GM21737 (cell line): Measurements from ENCODE around the gene CLTCL1.

Source experiments
- ATAC-seq: cut with Tn5 transposase; IDR thresholded peaks from one replicate; pipeline ENCODE4 v1.9.1; 2021; ENCODE audit warnings: mild to moderate bottlenecking, moderate library complexity; ENCODE audit not compliant: unreplicated experiment

Gene CLTCL1

DNA sequence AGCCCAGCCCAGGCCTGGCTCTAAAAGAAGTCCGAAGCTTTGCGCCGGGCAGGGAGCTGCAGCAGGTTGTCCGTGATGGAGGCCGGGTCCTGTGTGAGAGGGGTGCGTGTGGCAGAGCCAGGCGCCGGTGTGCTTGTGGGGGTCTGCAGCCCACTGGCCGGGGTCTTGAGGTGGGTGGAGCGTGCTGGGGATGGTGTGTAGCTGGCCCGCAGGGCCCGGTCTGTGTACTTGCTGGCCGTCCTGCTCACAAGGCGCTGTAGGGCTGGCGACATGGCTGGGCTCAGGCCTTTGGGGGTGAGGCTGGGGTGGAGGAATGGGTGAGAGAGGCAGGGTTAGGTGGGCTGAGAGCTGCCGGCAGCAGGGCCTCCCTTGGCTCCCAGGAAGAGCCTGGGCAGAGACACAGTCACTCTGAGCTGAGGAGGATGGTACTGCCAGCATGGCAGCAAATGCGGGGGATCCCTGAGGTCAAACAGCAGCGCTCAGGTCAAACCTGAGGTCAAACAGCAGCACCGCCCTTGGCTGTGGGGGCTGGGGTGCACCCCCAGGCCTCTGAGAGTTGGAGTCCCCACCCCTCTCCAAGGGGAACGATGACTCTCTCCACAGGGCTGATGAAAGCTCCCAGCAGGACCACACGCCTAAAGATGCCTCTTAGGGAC is 157.2 kb downstream of the CLTCL1 start:
- ATAC-seq = no peak

DNA sequence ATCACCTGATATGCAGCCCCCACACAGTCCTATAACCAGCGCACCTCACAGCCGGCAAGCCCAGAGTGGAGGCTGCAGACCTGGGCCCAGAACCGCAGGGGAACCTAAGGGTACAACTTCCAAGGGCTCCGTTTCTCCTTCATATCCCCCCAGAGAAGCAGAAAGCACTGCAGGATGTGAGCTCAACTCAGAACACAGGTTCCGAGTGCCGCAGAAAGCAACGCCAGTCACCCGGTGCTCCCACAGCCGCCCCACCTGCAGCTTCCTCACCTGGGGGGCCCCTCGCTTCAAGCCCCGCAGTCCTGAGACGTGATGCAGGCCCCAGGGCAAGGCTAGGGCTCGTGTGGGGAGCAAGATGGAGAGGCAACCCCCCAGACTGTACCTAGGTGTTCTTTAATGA is 158.0 kb downstream of the CLTCL1 start:
- no peak for ATAC-seq

GRCh38 chr22:19132693-19133400 is 158.7 kb downstream of the CLTCL1 start:
- ATAC-seq = no peak

DNA sequence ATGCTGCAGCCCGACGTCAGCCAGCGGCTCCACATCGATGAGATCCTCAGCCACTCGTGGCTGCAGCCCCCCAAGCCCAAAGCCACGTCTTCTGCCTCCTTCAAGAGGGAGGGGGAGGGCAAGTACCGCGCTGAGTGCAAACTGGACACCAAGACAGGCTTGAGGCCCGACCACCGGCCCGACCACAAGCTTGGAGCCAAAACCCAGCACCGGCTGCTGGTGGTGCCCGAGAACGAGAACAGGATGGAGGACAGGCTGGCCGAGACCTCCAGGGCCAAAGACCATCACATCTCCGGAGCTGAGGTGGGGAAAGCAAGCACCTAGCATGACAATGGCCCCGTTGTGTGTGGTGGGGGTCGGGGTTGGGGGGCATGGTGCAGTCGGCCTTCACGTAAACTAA is 159.4 kb downstream of the CLTCL1 start:
- no peak for ATAC-seq

GRCh38 chr22:19131685-19132015 is 159.9 kb downstream of the CLTCL1 start:
- ATAC-seq = no peak

DNA sequence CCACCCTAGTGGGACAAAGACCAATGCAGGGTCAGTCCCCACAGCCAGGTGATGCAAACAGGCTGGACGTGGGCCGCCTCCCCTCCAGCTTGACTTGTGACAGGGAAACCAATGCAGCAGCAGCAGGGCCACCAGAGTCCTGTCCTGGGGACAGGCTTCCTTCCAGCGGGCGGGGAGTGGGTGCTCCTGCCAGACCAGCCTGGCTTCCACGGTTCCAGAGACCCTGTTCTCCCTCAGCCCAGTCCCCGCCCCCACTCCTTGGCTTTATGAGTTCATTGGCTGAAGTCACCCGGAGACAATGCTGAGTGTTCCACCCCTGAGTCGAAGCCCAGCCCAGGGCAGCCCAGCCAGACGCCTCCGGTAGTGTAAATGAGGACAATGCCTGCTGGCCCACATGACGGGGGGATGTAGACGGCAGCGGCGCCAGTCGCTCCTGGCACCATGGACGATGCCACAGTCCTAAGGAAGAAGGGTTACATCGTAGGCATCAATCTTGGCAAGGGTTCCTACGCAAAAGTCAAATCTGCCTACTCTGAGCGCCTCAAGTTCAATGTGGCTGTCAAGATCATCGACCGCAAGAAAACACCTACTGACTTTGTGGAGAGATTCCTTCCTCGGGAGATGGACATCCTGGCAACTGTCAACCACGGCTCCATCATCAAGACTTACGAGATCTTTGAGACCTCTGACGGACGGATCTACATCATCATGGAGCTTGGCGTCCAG is 160.4 kb downstream of the CLTCL1 start, which contains the start of gene TSSK2:
TSSK2 (plus strand) TSS at position 350 of the 726 bp plus-strand sequence; CDS start at position 442, 92 bp downstream.
- no peak for ATAC-seq

GRCh38 chr22:19129871-19130270 is 161.6 kb downstream of the CLTCL1 start:
- no peak for ATAC-seq
